Neutrophil (primary cell): ENCODE data around the gene LARGE1.

ENCODE experiments used
- H3K27ac ChIP-seq: fragments of 200-600 bp; sonication (generic); 2 replicates; pipeline ENCODE4 v1.5.1; 2016; ENCODE audit warnings: mild to moderate bottlenecking, moderate library complexity
- H3K27me3 ChIP-seq: fragments of 200-600 bp; sonication (generic); 2 replicates; pipeline ENCODE4 v1.6.0; 2016; ENCODE audit warnings: mild to moderate bottlenecking
- H3K36me3 ChIP-seq: fragments of 200-600 bp; sonication (generic); 2 replicates; pipeline ENCODE4 v1.5.1; 2017
- H3K4me1 ChIP-seq, 2 experiments: fragments of 200-600 bp in 1 of 2; sonication (generic) in 1 of 2; 1 replicate in 1 of 2; 2 replicates in 1 of 2; pipeline versions ENCODE4 v1.5.1 to v1.6.1; 2013 to 2016; ENCODE audit warnings: low read depth in 1 of 2, low read length in 1 of 2, mild to moderate bottlenecking in 1 of 2, moderate library complexity in 1 of 2; ENCODE audit not compliant: control insufficient read depth in 1 of 2, insufficient read depth in 1 of 2
- H3K4me3 ChIP-seq, 2 experiments: fragments of 200-600 bp in 1 of 2; sonication (generic) in 1 of 2; 1 replicate in 1 of 2; 2 replicates in 1 of 2; pipeline ENCODE4 v1.5.1; 2013 to 2016; ENCODE audit warnings: low read depth in 1 of 2, low read length in 1 of 2, mild to moderate bottlenecking in 1 of 2, moderate library complexity in 1 of 2
- H3K9me3 ChIP-seq: fragments of 200-600 bp; sonication (generic); 2 replicates; pipeline ENCODE4 v1.5.1; 2016
- TF ChIP-seq, protein P1 (sequence below): fragments of 200-600 bp; sonication (generic); IDR thresholded peaks from 2 replicates; pipeline ENCODE4 v1.5.1; 2016; ENCODE audit warnings: antibody characterized with exemption

LARGE1 gene

DNA sequence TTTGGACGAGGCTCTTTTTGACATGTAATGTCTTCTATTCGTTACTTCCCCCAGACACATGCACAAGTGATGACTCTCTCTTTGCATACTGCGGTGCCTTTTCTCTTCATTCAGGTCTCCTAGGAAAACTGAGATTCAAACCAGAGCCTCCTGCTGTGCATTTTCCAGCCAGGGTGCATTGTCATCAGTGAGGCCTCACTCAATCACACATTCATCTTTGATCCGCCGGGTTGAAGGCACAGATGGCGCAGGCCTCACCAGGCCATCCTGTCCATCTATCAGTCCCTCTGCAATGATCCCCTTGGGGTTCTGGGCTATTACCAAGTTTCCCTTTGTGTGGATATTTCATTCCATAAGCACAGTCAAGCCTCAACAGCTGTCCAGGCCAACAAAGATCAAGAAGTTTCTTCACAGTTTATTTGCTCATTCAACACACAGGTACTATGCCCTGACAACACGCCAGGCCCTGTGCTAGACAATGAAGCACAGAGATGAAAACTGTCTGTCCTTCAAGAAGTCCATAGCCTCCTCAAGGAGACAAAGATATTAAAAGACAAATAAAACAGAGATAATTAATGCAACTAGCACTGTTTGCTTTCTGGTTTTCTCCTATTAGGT, 107.8 kb downstream of the LARGE1 start:
- no peaks in the 10 kb centered on the region for H3K36me3 ChIP-seq
- TF ChIP-seq, protein P1, sequence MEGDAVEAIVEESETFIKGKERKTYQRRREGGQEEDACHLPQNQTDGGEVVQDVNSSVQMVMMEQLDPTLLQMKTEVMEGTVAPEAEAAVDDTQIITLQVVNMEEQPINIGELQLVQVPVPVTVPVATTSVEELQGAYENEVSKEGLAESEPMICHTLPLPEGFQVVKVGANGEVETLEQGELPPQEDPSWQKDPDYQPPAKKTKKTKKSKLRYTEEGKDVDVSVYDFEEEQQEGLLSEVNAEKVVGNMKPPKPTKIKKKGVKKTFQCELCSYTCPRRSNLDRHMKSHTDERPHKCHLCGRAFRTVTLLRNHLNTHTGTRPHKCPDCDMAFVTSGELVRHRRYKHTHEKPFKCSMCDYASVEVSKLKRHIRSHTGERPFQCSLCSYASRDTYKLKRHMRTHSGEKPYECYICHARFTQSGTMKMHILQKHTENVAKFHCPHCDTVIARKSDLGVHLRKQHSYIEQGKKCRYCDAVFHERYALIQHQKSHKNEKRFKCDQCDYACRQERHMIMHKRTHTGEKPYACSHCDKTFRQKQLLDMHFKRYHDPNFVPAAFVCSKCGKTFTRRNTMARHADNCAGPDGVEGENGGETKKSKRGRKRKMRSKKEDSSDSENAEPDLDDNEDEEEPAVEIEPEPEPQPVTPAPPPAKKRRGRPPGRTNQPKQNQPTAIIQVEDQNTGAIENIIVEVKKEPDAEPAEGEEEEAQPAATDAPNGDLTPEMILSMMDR = no peak
- no peaks in the 10 kb centered on the region for H3K27me3 ChIP-seq
- H3K9me3 ChIP-seq = no peaks in the 10 kb centered on the region
- H3K4me3 ChIP-seq = no peak overlapping the region
- no peaks in the 10 kb centered on the region for H3K4me1 ChIP-seq
- no peak overlapping the region for H3K27ac ChIP-seq

- no peak overlapping the region for H3K27ac ChIP-seq
Observed at GRCh38 chr22:33811686-33812085, 108.6 kb downstream of the LARGE1 start.

GRCh38 chr22:33811208-33811607, 109.1 kb downstream of the LARGE1 start:
- TF ChIP-seq, protein P1 = no peak
- Histone ChIP-seq H3K4me1 (no peaks in the 10 kb centered on the region), H3K27me3 (no peaks in the 10 kb centered on the region), H3K27ac (no peak overlapping the region), H3K9me3 (no peaks in the 10 kb centered on the region), H3K36me3 (no peaks in the 10 kb centered on the region), H3K4me3 (no peak overlapping the region)

More at GRCh38 chr22:33811686-33812085, 108.6 kb downstream of the LARGE1 start:
- Histone ChIP-seq H3K27me3 (no peaks in the 10 kb centered on the region), H3K4me3 (no peak overlapping the region), H3K36me3 (no peaks in the 10 kb centered on the region), H3K9me3 (no peaks in the 10 kb centered on the region), H3K4me1 (no peaks in the 10 kb centered on the region)
- TF ChIP-seq, protein P1 = no peak

DNA sequence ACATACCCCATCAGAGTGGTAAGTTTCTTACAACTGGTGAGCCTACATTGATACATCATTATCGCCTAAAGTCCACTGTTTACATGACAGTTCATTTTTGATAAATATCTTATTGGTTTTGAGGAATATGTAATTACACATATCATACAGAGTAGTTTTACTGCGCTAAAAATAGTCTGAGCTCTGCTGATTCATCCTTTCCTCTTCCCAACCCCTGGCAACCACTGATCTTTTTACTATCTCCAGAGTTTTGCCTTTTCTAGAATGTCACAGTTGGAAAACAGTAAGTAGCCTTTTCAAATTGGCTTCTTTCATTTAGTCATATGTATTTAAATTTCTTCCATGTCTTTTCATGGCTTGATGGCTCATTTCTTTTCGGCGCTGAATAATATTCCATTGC, 112.8 kb downstream of the LARGE1 start:
- TF ChIP-seq, protein P1 = no peak
- H3K27me3 ChIP-seq = no peaks in the 10 kb centered on the region
- no peak overlapping the region for H3K4me3 ChIP-seq
- H3K9me3 ChIP-seq = no peaks in the 10 kb centered on the region
- H3K36me3 ChIP-seq = no peaks in the 10 kb centered on the region
- H3K4me1 ChIP-seq = no peaks in the 10 kb centered on the region
- no peak overlapping the region for H3K27ac ChIP-seq

GRCh38 chr22:33806191-33806590, 114.1 kb downstream of the LARGE1 start:
- Histone ChIP-seq H3K4me1 (no peaks in the 10 kb centered on the region), H3K27ac (no peak overlapping the region), H3K36me3 (no peaks in the 10 kb centered on the region), H3K9me3 (no peaks in the 10 kb centered on the region), H3K4me3 (no peak overlapping the region), H3K27me3 (no peaks in the 10 kb centered on the region)
- TF ChIP-seq, protein P1 = no peak
